ENCODE measurements around the gene ARHGAP15.

ARHGAP15 gene

GRCh38 chr2:143603846-143604565 lies 474.8 kb downstream of the ARHGAP15 start:
- no peak for DNase-seq (ENCODE audit: low read depth)
- TF ChIP-seq, protein P1, sequence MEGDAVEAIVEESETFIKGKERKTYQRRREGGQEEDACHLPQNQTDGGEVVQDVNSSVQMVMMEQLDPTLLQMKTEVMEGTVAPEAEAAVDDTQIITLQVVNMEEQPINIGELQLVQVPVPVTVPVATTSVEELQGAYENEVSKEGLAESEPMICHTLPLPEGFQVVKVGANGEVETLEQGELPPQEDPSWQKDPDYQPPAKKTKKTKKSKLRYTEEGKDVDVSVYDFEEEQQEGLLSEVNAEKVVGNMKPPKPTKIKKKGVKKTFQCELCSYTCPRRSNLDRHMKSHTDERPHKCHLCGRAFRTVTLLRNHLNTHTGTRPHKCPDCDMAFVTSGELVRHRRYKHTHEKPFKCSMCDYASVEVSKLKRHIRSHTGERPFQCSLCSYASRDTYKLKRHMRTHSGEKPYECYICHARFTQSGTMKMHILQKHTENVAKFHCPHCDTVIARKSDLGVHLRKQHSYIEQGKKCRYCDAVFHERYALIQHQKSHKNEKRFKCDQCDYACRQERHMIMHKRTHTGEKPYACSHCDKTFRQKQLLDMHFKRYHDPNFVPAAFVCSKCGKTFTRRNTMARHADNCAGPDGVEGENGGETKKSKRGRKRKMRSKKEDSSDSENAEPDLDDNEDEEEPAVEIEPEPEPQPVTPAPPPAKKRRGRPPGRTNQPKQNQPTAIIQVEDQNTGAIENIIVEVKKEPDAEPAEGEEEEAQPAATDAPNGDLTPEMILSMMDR (IDR thresholded peaks at IDR 0.05; ENCODE audit: control insufficient read depth, insufficient read depth, low read depth, low read length, missing control alignments), result no peak
- H3K4me3 ChIP-seq (ENCODE audit: control insufficient read depth, low read depth, low read length), result no peak overlapping the region

DNA sequence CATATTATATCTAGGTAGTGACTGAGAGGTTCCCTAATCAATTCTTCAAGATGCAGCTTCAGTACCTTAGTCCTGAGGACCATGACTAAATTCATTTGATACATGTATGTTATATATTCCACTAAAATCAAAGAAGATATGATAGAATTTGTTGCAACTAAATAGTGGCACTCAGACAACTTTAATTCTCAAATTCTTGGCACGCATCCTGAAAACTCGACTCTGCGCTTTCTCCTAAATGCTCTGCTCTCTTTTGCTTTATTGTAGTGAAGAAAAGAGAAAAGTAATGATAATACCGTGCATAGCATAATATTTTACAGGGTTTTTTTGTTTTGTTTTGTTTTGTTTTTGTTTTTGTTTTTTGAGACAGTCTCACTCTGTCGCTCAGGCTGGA lies 475.3 kb downstream of the ARHGAP15 start:
- no peak overlapping the region for H3K4me3 ChIP-seq (ENCODE audit: control insufficient read depth, low read depth, low read length)
- TF ChIP-seq, protein P1 (IDR thresholded peaks at IDR 0.05; ENCODE audit: control insufficient read depth, insufficient read depth, low read depth, low read length, missing control alignments), result no peak
- no peak for DNase-seq (ENCODE audit: low read depth)

DNA sequence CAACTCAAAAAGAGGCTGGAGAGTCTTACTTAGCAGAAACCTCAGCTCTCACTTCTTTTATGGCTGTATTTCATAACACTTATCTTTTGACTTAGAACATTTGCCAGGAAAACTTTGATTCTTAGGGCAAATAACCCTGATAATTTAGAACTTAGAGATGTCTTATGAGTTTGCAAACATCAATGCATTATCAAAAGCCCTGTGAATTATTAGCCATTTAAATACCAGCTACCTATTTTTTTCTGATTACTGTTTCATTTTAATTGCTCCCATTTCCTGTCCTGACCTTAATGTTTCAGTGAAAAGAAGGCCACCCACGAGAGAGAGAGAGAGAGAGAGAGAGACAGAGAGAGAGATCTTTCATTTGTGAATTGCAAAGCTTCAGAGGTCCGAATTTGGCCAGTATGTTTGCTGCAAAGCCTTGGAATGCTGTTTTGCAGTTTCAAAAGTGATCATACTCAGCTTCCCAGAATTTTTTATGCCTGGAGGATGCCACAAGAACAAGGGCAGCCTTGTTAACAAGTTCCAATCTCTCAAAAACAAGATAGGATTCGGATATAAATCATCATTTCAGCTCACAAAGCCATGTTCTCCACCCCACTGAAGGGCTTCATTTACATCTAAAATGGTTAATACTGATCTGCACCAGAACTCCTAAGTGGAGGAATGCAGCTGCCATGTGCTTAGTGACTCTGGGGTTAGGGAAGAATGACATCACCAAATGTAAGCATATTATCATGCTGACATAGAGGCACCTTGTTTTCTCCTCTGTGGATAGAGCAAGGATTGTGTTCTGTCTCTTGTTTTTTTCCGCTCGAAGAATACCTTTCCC lies 478.2 kb downstream of the ARHGAP15 start:
- DNase-seq (ENCODE audit: low read depth), result no peak
- TF ChIP-seq, protein P1 (IDR thresholded peaks at IDR 0.05; ENCODE audit: control insufficient read depth, insufficient read depth, low read depth, low read length, missing control alignments), result no peak
- no peak overlapping the region for H3K4me3 ChIP-seq (ENCODE audit: control insufficient read depth, low read depth, low read length)

- TF ChIP-seq, protein P1 (IDR thresholded peaks at IDR 0.05; ENCODE audit: control insufficient read depth, insufficient read depth, low read depth, low read length, missing control alignments), result no peak
- H3K4me3 ChIP-seq (ENCODE audit: control insufficient read depth, low read depth, low read length), result no peak overlapping the region
- no peak for DNase-seq (ENCODE audit: low read depth)
These were observed 478.8 kb downstream of the ARHGAP15 start for GRCh38 chr2:143608063-143608423.

DNA sequence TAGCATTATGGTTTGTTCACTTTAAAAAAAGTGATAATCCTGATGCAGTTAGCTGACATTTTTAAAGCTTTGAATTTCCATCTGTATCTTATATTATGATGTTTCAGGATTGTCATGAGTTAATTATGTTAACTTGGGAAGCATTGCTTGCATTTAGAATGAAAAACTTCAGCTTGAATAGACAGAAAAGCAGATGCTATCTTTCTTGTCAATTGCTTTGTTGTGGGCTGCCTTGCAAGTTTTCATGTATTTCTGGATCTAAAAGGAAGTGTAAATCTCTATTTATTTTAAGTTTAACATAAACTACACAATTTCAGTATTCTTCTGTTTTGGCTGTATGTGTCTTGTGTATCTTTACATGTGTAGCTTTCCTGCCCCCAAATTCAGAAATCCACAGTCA lies 479.5 kb downstream of the ARHGAP15 start:
- TF ChIP-seq, protein P1 (IDR thresholded peaks at IDR 0.05; ENCODE audit: control insufficient read depth, insufficient read depth, low read depth, low read length, missing control alignments), result no peak
- DNase-seq (ENCODE audit: low read depth), result no peak
- no peak overlapping the region for H3K4me3 ChIP-seq (ENCODE audit: control insufficient read depth, low read depth, low read length)

DNA sequence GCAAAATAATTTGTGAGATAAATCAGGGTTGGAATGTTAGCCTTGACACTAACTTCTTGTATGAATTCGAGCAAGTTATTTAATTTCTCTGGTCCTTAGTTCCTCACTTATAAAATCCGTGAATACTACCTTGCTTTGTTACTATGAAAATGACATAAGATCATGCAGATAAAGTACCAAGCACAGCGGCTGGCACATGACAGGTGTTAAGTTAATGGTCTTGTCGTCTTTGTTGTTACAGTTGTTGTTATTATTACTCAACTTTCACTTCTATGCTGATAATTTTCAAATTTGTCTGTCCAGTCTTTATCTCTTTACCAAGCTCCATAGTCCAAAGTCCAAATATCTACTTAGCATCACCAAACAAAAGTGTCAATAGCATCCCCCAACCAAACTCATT lies 482.1 kb downstream of the ARHGAP15 start:
- no peak for DNase-seq (ENCODE audit: low read depth)
- no peak overlapping the region for H3K4me3 ChIP-seq (ENCODE audit: control insufficient read depth, low read depth, low read length)
- TF ChIP-seq, protein P1 (IDR thresholded peaks at IDR 0.05; ENCODE audit: control insufficient read depth, insufficient read depth, low read depth, low read length, missing control alignments), result no peak

Measured in AG09309 (cell line).